ENCODE measurements around the gene CYBB.
"Not testable (repeated sequence)": the region's sequence is repeated elsewhere in the genome, so short reads cannot be mapped to it uniquely, and the experiment has no call there.

Gene CYBB

GRCh38 chrX:37767430-37767829, 12.4 kb upstream of the CYBB start:
- TF ChIP-seq CTCF (IDR thresholded peaks at IDR 0.05), result no peak
- H3K9me3 ChIP-seq (ENCODE audit: control insufficient read depth, low read length), result no peaks in the 10 kb centered on the region
- H3K27ac ChIP-seq, result no peak overlapping the region
- no peaks in the 10 kb centered on the region for H3K36me3 ChIP-seq (ENCODE audit: control insufficient read depth, insufficient read depth, low read length)
- no peak overlapping the region for H3K4me2 ChIP-seq (ENCODE audit: low read length)
- no peak overlapping the region for H3K4me3 ChIP-seq (ENCODE audit: low read depth, low read length)
- no peak overlapping the region for H3K9ac ChIP-seq
- no peaks in the 10 kb centered on the region for H3K27me3 ChIP-seq (ENCODE audit: control insufficient read depth, insufficient read depth, low read length)
- no peaks in the 10 kb centered on the region for H3K79me2 ChIP-seq
- no peaks in the 10 kb centered on the region for H3K4me1 ChIP-seq
- H2AFZ ChIP-seq, result no peak overlapping the region

GRCh38 chrX:37768866-37769265, 11.0 kb upstream of the CYBB start:
- H2AFZ ChIP-seq, H3K27ac ChIP-seq: not testable (repeated sequence)

GRCh38 chrX:37776283-37776986, 3.4 kb upstream of the CYBB start:
- no peaks in the 10 kb centered on the region for H3K4me1 ChIP-seq
- no peak for TF ChIP-seq CTCF (IDR thresholded peaks at IDR 0.05)
- H3K27me3 ChIP-seq (ENCODE audit: control insufficient read depth, insufficient read depth, low read length), result no peaks in the 10 kb centered on the region
- no peak overlapping the region for H3K4me3 ChIP-seq (ENCODE audit: low read depth, low read length)
- H3K79me2 ChIP-seq, result no peaks in the 10 kb centered on the region
- H2AFZ ChIP-seq, result no peak overlapping the region
- no peaks in the 10 kb centered on the region for H3K36me3 ChIP-seq (ENCODE audit: control insufficient read depth, insufficient read depth, low read length)
- no peaks in the 10 kb centered on the region for H3K9me3 ChIP-seq (ENCODE audit: control insufficient read depth, low read length)
- H3K4me2 ChIP-seq (ENCODE audit: low read length), result no peak overlapping the region
- no peak overlapping the region for H3K9ac ChIP-seq
- no peak overlapping the region for H3K27ac ChIP-seq

More at GRCh38 chrX:37768866-37769265, 11.0 kb upstream of the CYBB start:
- H3K4me3 ChIP-seq (ENCODE audit: low read depth, low read length); H3K9ac ChIP-seq; H3K79me2 ChIP-seq; H3K9me3 ChIP-seq (ENCODE audit: control insufficient read depth, low read length); H3K27me3 ChIP-seq (ENCODE audit: control insufficient read depth, insufficient read depth, low read length); H3K4me1 ChIP-seq; H3K36me3 ChIP-seq (ENCODE audit: control insufficient read depth, insufficient read depth, low read length); H3K4me2 ChIP-seq (ENCODE audit: low read length): not testable (repeated sequence)

GRCh38 chrX:37776987-37777325, 2.9 kb upstream of the CYBB start:
- Histone ChIP-seq H3K27ac (no peak overlapping the region), H3K4me3 (ENCODE audit: low read depth, low read length) (no peak overlapping the region), H3K36me3 (ENCODE audit: control insufficient read depth, insufficient read depth, low read length) (no peaks in the 10 kb centered on the region), H3K79me2 (no peaks in the 10 kb centered on the region), H3K4me2 (ENCODE audit: low read length) (no peak overlapping the region), H3K9me3 (ENCODE audit: control insufficient read depth, low read length) (no peaks in the 10 kb centered on the region), H3K4me1 (no peaks in the 10 kb centered on the region), H3K9ac (no peak overlapping the region), H3K27me3 (ENCODE audit: control insufficient read depth, insufficient read depth, low read length) (no peaks in the 10 kb centered on the region), H2AFZ (no peak overlapping the region)
- no peak for TF ChIP-seq CTCF (IDR thresholded peaks at IDR 0.05)

- no peak for TF ChIP-seq CTCF (IDR thresholded peaks at IDR 0.05)
- H3K4me2 ChIP-seq (ENCODE audit: low read length), result no peak overlapping the region
- H3K9me3 ChIP-seq (ENCODE audit: control insufficient read depth, low read length), result no peaks in the 10 kb centered on the region
- H3K4me1 ChIP-seq, result no peaks in the 10 kb centered on the region
- no peak overlapping the region for H3K9ac ChIP-seq
- no peak overlapping the region for H3K4me3 ChIP-seq (ENCODE audit: low read depth, low read length)
- no peak overlapping the region for H3K27ac ChIP-seq
- H3K79me2 ChIP-seq, result no peaks in the 10 kb centered on the region
- no peak overlapping the region for H2AFZ ChIP-seq
- H3K36me3 ChIP-seq (ENCODE audit: control insufficient read depth, insufficient read depth, low read length), result no peaks in the 10 kb centered on the region
- no peaks in the 10 kb centered on the region for H3K27me3 ChIP-seq (ENCODE audit: control insufficient read depth, insufficient read depth, low read length)
These were observed 1.2 kb downstream of the CYBB start for GRCh38 chrX:37781081-37781480.
